DMS 273 treated with DMSO at 0.1 percent for 48 hours (cell line): ENCODE data around the gene TMEM45B.
"Not testable (repeated sequence)": the region's sequence is repeated elsewhere in the genome, so short reads cannot be mapped to it uniquely, and the experiment has no call there.

Experiments
- DNase-seq: peaks from one replicate; lab custom pipeline; 2025; lab: John Stamatoyannopoulos, UW

Gene TMEM45B

DNA sequence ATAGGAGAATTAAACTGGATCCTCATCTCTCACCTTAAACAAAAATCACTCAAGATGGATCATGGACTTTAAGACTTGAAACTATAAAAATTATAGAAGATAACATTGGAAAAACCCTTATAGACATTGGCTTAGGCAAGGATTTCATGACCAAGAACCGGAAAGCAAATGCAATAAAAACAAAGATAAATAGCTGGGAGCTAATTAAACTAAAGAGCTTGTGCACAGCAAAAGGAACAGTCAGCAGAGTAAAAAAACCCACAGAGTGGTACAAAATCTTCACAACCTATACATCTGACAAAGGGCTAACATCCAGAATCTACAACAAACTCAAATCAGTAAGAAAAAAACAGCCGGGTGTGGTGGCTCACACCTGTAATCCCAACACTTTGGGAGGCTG lies 7.4 kb upstream of the TMEM45B start:
- not testable (repeated sequence) for DNase-seq

DNA sequence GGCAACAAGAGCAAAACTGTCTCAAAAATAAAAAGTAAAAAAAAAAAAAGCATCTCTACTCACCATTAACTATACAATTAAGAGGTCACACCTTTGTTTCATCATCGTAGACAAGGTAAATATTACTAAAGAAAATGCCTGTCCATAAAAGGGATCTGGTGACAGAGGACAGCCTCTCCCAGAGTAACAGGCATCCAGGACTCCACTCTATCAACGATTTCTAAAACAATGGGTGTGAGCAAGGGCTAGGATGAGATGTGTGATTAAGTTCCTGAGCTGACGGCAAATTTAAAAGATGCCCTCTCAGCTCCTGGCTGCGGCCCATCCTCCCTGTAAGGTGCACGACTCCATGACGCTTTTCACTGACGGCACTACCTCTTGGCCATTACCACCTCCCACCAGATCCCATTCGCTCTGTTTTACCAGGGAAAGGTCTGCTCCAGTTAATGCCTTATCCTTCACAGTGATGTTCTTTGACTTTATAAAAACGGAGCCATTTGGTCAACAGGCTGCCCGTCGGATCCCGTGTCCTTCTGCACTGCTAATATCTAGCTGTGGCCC lies 2.3 kb upstream of the TMEM45B start:
- DNase-seq: no peak

- no peak for DNase-seq
Measured at GRCh38 chr11:129814244-129815014, 1.2 kb upstream of the TMEM45B start.

- DNase-seq: no peak
Measured at GRCh38 chr11:129817534-129818051, 1.9 kb downstream of the TMEM45B start.

DNA sequence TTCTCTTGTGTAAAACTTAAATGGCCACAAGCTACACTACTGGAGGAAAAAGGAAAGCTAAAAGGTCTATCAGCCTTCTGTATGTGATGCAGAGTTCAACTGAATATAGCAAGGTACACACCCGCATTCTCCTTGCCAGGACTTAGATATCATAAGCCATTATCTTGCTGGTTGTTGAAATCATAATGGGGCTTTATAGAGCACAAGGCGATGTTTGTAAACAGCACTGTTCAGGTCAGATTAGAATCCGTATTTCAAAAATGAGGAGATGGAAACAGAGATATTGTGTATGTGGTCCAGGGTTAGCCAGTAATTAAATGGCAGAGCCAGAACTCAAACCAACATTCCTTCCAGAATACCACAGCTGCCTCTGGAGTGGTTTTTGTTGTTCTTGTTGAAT lies 2.6 kb downstream of the TMEM45B start:
- DNase-seq: not testable (repeated sequence)

DNA sequence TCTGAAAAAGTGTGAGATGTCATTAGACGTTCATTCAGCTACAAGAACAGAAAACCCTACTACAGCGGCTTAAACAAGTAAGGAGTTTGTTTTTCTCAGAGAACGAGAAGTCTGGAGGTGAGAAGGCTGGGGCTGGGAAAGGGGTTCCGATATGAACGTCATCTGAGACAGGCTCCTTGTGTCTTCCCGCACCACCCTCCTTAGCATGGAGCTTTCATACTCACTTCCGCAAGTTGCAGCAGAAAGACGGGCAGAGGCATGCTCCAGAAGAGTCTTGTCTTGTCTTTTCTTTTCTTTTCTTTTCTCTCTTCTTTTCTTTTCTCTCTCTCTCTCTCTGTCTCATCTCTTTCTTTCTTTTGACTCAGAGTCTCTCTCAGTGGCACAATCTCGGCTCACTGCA lies 3.6 kb downstream of the TMEM45B start:
- no peak for DNase-seq

- DNase-seq: not testable (repeated sequence)
Measured at GRCh38 chr11:129820228-129820627, 4.6 kb downstream of the TMEM45B start.

DNA sequence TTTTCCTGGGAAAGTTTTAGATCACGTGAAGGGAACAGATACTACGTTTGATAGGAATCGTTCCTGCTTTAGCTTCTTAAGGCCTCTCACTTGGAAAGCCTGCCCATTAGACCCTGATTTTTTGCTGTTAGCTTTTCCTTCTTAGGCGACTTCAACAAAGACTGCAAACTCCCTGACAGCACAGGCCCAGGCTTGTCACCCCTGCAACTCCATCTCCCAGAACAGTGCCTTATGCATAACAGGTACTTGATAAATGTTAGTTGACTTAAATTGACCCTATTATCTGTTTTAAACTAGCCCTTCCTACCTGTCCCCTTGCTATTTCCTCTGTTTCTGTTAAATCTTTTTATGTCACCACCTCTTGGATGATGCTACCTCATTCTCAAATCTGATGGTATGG lies 7.6 kb downstream of the TMEM45B start:
- DNase-seq: not testable (repeated sequence)

DNA sequence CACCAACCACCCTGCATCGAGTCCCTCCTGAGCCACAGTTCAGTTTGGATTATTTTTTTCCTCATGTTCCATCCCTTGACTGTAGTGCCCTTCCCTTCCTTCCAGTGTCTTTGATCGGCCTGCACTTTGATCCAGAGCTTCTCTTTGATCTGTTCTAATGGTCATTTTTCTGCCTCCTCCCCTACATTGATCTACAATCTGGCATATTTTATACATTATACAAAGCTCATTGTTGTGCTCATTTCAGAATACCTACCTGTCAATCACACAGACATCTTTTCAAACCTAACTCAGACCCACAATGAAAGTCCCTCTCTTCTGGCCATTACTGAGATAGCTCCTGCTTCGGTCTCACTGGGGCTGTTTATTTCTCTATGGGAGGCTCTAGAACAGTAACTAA lies 8.2 kb downstream of the TMEM45B start:
- DNase-seq: not testable (repeated sequence)

DNA sequence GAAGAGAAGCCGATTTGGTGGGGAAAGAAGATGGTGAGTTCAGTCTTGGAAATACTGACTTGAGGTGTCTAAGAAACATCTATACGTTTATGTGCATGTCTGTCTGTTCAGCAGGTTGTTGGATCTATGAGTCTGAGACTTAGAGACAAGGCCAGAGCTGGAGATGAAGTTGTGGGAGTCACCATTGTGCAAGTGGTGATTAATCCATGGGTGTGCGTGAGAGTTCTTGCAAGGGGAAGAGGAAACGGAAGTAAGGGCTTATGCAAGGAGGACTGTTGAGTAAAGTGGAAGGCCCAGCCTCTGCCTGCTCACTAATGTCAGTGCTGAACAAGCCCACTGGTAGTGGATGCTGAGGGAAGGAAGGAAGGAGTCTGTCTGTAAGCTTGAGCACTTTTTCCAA lies 9.7 kb downstream of the TMEM45B start:
- DNase-seq: no peak

DNA sequence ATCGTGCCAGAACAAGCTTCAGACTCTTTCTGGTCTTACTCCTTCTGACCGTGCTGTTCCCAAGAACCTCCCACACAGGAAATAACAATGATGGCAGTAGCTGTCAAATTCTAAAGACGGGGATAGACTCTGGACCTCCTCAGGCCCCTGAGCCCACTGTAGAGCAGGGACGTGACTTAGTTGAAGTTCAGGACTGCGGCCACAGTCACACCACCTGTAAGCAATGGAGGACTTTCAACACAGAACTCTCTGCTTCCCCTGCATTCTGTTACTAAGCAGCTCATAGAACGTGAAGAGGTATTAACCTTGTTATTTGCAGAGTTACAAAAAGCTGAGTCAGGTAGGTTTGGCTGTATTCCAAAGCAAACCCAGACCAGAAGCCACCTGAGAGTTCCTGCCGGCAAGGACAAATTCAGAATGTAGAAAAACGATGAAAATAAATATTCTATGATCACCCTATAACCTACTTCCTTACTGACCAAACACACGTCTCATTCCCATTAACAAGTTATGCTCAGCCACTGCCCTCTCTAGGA lies 12.7 kb downstream of the TMEM45B start:
- DNase-seq: no peak

GRCh38 chr11:129829497-129829896 lies 13.8 kb downstream of the TMEM45B start:
- not testable (repeated sequence) for DNase-seq

DNA sequence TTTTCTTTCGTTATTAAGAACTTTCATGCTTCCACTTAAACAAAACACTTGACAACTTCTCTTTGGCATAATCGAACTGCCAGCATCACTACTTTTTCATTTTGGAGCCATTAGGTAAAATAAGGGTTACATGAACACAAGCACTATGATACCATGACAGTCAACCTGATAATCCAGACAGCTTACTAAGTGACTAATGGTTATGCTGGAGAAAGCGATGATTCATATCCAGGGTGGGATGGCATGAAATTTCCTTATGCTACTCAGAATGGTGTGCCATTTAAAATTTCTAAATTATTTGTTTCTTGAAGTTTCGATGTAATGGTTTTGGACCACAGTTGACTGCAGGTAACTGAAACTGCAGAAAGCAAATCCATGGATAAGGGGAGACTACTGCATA lies 15.6 kb downstream of the TMEM45B start:
- DNase-seq: not testable (repeated sequence)

- not testable (repeated sequence) for DNase-seq
Measured at GRCh38 chr11:129833260-129833659, 17.6 kb downstream of the TMEM45B start.

DNA sequence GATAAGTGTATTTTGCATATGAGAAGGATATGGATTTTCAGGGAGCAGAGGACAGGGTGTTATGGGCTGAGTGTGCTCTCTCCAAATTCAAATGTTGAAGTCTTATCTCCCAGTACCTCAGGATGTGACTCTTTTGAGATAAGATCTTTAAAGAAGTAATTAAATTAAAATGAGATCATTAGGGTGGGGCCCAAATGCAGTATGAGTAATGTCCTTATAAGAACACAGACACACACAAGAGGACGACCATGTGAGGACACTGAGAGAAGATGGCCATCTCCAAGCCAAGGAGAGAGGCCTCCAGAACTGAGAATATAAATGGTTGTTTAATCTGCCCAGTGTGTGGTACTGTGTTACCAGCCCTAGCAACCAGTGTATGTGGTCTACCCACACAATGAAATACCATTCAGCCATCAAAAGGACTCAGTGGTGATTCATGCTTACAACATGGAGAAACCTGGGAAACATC lies 20.8 kb downstream of the TMEM45B start:
- DNase-seq: not testable (repeated sequence)

DNA sequence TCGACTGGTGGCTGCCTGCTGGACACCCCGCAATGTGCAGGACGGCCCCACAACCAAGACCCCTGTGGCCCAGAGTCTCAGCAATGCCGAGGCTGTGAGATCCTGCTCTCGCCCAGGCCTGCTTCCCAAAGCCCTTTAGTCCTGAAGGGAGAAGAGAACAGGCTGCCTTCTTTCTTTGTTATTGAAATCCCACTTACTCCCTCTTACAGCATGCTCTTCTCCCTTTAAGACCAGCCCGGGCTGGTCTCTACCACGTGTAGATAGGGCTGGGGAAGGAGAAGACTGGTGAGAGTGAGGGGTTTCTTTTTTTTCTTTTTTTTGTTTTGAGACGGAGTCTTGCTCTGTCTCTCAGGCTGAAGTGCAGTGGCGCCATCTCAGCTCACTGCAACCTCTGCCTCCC lies 21.3 kb downstream of the TMEM45B start:
- no peak for DNase-seq

DNA sequence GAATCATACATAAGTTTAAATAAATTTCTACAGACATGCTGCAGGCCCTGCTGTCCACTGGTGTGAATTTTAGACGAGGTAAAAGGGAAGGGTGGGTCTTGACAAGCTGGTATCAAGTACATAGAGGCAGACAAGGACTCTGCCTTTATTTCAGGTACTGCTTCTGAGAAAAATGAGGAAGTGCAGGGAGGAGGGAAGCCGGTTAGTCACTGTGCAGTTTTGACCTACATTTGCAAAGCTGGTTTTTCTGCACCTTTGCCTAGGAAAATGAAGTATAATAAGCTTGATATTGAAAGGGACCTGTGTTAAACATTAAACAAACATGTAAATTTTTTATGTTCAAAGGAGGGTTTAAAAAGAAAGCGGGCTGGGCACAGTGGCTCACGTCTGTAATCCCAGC lies 24.6 kb downstream of the TMEM45B start:
- DNase-seq: no peak

- DNase-seq: no peak
Measured at GRCh38 chr11:129842138-129842537, 26.5 kb downstream of the TMEM45B start.

DNA sequence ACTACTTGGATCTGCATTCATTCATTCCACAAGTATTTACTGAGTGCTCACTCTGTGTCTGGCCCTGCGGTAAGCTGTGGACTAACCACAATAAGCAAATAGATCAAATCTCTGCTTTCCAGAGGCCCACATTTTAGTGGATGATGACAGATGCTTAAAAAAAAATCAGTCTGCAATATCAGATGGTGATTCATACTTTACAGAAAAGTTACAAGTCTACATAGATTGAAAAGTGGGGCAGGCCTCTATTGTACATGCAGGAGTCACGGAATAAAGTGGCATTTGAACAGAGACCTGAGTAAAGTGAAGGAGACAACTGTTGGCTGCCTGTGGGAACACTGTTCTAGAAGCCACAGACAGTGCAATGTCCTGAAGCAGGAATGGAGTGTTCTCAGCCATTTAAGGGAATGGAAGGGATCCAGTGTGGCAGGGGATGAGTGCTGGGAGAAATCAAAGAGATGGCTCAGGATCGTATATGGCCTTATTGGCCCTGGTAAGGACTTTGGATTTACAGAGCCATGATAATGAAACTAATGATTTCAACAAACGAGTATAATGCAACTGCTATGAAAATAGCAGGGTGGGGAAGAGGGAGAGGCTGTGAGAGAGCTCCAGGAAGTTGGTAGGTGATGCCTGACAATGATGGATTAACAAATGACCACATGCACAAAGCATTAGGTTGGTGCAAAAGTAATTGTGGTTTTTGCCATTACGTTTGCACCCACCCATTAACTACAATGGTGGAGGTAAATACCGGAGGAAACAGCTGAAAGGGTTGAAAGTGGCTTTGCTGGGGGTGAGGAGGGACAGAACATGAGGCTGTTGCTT lies 31.1 kb downstream of the TMEM45B start:
- DNase-seq: no peak

GRCh38 chr11:129847361-129847760 lies 31.7 kb downstream of the TMEM45B start:
- not testable (repeated sequence) for DNase-seq

- DNase-seq: no peak
Measured at GRCh38 chr11:129849447-129850130, 33.9 kb downstream of the TMEM45B start.
